ENCODE results near the gene GMPS. TPM values are rescaled to one million over a fixed set of nuclear protein-coding genes. Genes with fewer than 3 reads are reported as not detected.

GMPS gene
- total and polyA plus RNA-seq, 10 of the 15 experiments (the other 5 are each of a cell fraction or from before 2014, with no cell fraction given) = 33.2 to 143 (median 79.0) TPM

DNA sequence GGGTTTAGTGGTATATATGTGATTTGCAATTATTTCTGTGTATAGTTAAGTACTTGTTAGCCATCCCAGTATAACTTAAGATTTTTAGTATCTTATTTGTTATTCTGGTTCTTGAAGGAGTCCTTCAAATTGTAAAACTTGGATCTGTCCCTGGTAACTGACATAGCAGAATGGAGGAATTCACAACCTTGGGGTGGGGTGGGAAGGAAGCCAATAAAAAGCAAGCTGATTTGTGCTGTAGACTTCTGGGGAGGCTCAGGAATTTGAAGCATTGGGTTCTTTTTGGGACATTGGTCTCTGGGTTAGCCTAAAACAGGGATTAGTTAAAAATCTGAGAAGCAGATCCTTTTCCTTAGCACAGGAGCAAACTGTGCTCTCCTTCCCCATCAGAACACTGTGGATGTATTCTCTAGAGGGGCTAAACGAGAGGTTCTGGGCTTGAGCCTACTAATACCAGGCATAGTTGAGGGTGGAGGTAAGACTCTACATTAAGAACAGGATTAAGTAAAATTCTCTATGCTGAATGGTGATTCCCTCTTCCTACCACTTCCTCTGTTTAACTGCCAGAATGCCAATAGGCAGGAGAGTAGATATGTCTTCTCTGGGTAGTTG is 42.2 kb downstream of the GMPS start:
- Histone ChIP-seq H3K9me3 (replicated peaks; ENCODE audit: control insufficient read depth, insufficient read depth, low read length) (no peaks in the 10 kb centered on the region), H3K27me3 (replicated peaks in 1 of 2; ENCODE audit: control insufficient read depth in 2 of 2, insufficient read depth in 2 of 2, low read length in 1 of 2) (no peaks in the 10 kb centered on the region), H3K4me2 (ENCODE audit: control insufficient read depth, insufficient read depth) (no peak overlapping the region), H3K36me3 (ENCODE audit: control insufficient read depth in 2 of 2, insufficient read depth in 2 of 2, low read length in 1 of 2) (peaks cover 1 to 22% of the 10 kb centered on the region in 2 experiments; a peak in 3 of 4 replicates), H3K4me1 (ENCODE audit: control insufficient read depth, insufficient read depth, low read length) (no peaks in the 10 kb centered on the region), H3K4me3 (no peak overlapping the region), H3K9ac (ENCODE audit: control insufficient read depth, insufficient read depth, low read length) (no peak overlapping the region), H4K20me1 (ENCODE audit: control insufficient read depth, insufficient read depth) (no peaks in the 10 kb centered on the region), H2AFZ (ENCODE audit: control insufficient read depth, low read depth, low read length) (no peak overlapping the region), H3K79me2 (ENCODE audit: control insufficient read depth, insufficient read depth, low read length) (no peaks in the 10 kb centered on the region), H3K27ac (ENCODE audit: control insufficient read depth, insufficient read depth) (no peak overlapping the region)
- SMC1A ChIA-PET (ENCODE audit: uncharacterized antibody, unreplicated experiment) = interaction anchor here (0.7 kb wide), 1 partner anchor 9 kb away, joined by 3 read pairs; no protein-coding TSS in a partner anchor
- RAD21 ChIA-PET (ENCODE audit: unreplicated experiment) = interaction anchor here (0.7 kb wide), 1 partner anchor 80 kb away, joined by 3 read pairs; no protein-coding TSS in a partner anchor
- intact Hi-C loops (cut with micrococcal nuclease; ENCODE audit: unreplicated experiment) = no loop called here
- FAIRE-seq (no peak), ATAC-seq (no peak), DNase-seq (ENCODE audit: low read depth, low spot score) (no peak)
- WGBS (ENCODE audit: insufficient coverage, insufficient replicate concordance, low lambda C conversion rate, missing lambda C conversion rate) = 0% methylated on average over 1 of the region's 1 CpG
- POLR2A ChIA-PET = no interaction called here
- in situ Hi-C loops (cut with MboI) = no loop called here
- no TSS peak for BruUV-seq (replicated peaks)
- CTCF ChIA-PET = interaction anchor here (1.1 to 2.0 kb wide), 3 partner anchors 10 to 107 kb away, joined by 3 to 12 read pairs (median 6); partner anchors contain the start of gene C3orf33
- no peak for TF ChIP-seq ETV6 (conservative IDR thresholded peaks at IDR 0.05 in 1 of 2, IDR thresholded peaks at IDR 0.05 in 1 of 2; ENCODE audit: borderline replicate concordance in 1 of 2, low read depth in 1 of 2)
- TF ChIP-seq, protein P1, sequence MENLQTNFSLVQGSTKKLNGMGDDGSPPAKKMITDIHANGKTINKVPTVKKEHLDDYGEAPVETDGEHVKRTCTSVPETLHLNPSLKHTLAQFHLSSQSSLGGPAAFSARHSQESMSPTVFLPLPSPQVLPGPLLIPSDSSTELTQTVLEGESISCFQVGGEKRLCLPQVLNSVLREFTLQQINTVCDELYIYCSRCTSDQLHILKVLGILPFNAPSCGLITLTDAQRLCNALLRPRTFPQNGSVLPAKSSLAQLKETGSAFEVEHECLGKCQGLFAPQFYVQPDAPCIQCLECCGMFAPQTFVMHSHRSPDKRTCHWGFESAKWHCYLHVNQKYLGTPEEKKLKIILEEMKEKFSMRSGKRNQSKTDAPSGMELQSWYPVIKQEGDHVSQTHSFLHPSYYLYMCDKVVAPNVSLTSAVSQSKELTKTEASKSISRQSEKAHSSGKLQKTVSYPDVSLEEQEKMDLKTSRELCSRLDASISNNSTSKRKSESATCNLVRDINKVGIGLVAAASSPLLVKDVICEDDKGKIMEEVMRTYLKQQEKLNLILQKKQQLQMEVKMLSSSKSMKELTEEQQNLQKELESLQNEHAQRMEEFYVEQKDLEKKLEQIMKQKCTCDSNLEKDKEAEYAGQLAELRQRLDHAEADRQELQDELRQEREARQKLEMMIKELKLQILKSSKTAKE (IDR thresholded peaks at IDR 0.05; ENCODE audit: low read depth, poor library complexity, severe bottlenecking) = no peak
- TF ChIP-seq SPI1 (IDR thresholded peaks at IDR 0.05; ENCODE audit: borderline replicate concordance, insufficient read depth, low read depth, low read length) = no peak
- TF ChIP-seq, protein P2, sequence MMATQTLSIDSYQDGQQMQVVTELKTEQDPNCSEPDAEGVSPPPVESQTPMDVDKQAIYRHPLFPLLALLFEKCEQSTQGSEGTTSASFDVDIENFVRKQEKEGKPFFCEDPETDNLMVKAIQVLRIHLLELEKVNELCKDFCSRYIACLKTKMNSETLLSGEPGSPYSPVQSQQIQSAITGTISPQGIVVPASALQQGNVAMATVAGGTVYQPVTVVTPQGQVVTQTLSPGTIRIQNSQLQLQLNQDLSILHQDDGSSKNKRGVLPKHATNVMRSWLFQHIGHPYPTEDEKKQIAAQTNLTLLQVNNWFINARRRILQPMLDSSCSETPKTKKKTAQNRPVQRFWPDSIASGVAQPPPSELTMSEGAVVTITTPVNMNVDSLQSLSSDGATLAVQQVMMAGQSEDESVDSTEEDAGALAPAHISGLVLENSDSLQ (IDR thresholded peaks at IDR 0.05) = no peak
- TF ChIP-seq NR2C1 (IDR thresholded peaks at IDR 0.05) = no peak
- no peak for TF ChIP-seq HCFC1 (IDR thresholded peaks at IDR 0.05; ENCODE audit: low read length)
- no peak for TF ChIP-seq TCF12 (IDR thresholded peaks at IDR 0.05; ENCODE audit: low read depth, low read length)
- no peak for TF ChIP-seq CBX5 (IDR thresholded peaks at IDR 0.05; ENCODE audit: low read depth)
- TF ChIP-seq ZBED1 (IDR thresholded peaks at IDR 0.05; ENCODE audit: borderline replicate concordance) = no peak

Data from GM12878 (cell line).